HG02759 (cell line): ENCODE results near the gene PRSS22.

ENCODE experiments used
- ATAC-seq: cut with Tn5 transposase; IDR thresholded peaks from one replicate; pipeline ENCODE4 v1.9.1; 2021; ENCODE audit warnings: mild to moderate bottlenecking, moderate library complexity; ENCODE audit not compliant: unreplicated experiment

Gene PRSS22

DNA sequence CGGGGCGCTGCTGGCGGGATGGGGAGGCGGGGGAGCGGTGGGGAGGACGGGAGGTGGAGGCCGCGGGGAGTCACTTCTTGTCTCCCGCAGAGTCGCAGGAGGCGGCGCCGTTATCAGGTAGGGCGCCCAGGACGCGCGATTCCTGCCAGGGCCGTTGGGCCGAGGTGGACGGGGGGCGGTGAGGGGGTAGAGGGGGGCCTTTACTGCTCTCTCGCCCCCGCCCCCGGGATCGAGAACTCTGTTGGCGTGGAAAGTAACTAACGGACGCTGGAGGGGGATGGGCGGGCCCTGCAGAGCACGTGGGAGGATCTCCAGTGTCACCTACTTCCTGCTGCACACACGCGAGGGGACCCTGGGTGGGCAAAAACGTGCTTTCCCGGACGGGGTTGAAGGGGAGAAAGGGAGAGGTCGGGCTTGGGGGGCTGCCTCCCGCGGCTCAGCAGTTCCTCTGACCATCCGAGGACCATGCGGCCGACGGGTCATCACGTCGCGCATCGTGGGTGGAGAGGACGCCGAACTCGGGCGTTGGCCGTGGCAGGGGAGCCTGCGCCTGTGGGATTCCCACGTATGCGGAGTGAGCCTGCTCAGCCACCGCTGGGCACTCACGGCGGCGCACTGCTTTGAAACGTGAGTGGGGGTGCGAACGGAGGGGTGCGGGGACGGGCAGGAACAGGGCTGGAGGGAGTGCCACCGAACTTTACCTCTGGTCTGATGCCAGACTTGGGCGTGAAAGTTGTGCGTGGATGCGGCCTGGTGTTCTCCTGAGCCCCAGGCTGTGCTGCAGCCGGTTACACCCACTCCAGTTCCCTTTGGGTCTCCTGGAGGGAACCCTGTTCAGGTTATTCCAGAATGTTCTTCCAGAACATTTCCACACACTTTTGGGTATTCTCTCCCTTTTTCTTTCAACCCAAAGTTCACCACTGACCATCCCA, 40.4 kb downstream of the PRSS22 start:
- no peak for ATAC-seq

GRCh38 chr16:2816751-2817339, 41.1 kb downstream of the PRSS22 start, which contains the start of gene PRSS21:
TSS of gene PRSS21 (plus strand) at chr16:2817237. CDS start at chr16:2817269, 32 bp downstream.
- ATAC-seq = no peak

GRCh38 chr16:2815299-2815771, 42.6 kb downstream of the PRSS22 start:
- ATAC-seq = no peak

DNA sequence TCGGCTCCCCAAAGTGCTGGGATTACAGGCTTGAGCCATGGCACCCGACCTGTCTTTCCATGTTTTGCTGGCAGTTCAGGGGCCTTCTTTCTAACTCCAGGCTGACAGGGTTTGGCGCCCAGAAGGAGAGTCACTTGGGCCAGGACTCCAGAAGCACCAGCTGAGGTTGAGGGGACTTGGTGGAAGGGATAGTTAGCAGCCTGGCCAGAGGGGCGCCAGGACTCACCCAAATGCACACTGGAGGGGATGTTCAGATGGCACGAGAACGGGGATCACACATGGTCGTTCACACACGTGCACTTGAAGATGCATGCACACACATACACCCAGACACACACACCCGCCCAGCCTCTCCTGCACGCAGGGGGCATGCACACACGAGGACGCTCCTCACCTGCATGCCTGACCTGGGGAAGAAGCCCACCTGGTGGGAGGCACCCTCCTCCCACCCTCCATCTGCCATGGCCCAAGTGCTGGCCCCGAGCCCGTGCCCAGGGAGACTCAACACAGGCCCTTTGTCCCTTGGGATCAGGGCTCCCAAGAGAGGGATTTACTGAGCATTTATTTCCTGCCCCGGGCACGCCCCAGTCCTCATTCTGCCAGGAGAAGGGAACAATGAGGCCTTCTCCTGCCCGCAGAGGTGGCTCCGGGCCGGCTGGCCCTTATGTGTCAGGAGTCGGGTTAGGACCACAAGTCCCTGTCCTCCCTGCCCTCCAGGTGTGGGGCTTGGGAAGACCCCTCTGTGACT, 43.2 kb downstream of the PRSS22 start:
- ATAC-seq = no peak

- no peak for ATAC-seq
Observed at GRCh38 chr16:2813771-2814221, 44.2 kb downstream of the PRSS22 start.

- ATAC-seq = no peak
Observed at GRCh38 chr16:2811703-2812471, 46.1 kb downstream of the PRSS22 start.

- ATAC-seq = no peak
Observed at GRCh38 chr16:2810651-2811050, 47.3 kb downstream of the PRSS22 start.

- ATAC-seq = no peak
Observed at GRCh38 chr16:2809149-2809760, 48.7 kb downstream of the PRSS22 start.

- ATAC-seq = no peak
Observed at GRCh38 chr16:2808181-2808580, 49.8 kb downstream of the PRSS22 start.

GRCh38 chr16:2806286-2806685, 51.7 kb downstream of the PRSS22 start:
- ATAC-seq = no peak

- no peak for ATAC-seq
Observed at GRCh38 chr16:2804728-2805127, 53.2 kb downstream of the PRSS22 start.

DNA sequence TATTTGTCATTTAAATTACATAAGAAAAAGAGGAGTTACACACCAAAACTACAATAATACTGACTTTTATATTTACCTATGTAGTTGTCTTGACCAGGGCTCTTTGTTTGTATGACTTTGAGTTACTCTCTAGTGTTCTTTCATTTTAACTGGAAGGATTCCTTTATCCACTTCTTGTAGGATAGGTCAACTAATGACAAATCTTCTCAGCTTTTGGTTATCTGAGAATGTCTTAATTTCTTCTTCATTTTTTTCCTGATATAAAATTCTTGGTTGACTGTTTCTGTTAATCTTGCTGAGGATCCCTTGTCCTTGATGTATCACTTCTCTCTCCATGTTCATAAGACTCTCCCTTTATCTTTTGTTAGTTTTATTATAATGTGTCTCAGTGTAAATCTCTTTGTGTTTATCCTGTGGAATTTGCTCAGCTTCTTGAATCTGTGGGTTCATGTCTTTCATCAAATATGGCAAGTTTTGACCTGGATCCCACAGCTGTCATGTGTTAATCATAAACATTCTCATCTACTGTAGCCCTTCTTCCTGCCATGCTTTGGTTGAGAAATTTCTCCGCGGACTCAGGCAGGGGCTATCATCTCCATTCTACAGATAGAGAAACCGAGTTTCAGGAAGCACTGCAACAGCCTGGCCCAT, 54.3 kb downstream of the PRSS22 start:
- no peak for ATAC-seq
